Left hindlimb (tissue), 1 donor: ENCODE measurements around the gene FAM177B.

Source experiments
- DNase-seq: peaks from one replicate; pipeline ENCODE4 v3.0.0-alpha.2; 2018

Gene FAM177B

DNA sequence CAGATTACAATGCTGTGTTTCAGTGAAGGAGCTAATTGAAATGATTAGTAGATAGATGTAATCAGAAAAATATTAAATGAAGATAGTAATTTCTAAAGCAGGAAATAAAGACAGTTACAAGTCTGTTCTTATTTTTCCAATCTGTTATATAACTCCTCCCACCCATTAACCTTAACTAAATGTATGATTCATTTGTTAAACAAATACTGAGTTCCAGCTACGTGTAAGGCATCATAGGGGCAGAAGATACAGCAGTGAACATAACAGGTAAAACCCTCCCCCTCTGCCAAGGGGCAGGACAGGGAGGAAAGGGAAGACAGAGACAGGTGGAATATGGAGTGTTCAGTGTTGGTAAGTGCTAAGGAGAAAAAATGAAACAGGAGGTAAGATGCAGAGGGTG, at the start of gene FAM177B:
Gene FAM177B, plus strand, starts transcription at position 231 of the 400 bp plus-strand sequence. CDS start 9,344 bp downstream, outside the sequence.
- DNase-seq: no peak

DNA sequence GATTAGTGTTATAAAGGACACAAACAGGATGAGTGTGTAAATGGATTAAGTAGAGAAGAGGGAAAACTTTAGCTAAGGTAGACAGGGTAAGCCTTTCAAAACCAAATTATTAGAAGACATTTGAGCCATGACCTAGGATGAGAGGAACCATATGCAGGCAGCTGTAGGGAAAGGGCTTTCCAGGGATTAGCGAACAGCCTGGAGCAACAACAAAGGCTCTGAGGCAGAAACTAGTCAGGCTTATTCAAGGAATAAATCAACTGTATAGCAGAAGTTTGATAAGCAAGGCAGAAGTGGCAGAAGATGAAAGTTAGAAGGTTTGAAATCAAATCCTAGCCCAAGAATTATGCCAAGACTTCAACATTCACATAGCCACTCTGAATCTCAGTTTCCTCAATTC, 46.0 kb upstream of the FAM177B start:
- DNase-seq: no peak

DNA sequence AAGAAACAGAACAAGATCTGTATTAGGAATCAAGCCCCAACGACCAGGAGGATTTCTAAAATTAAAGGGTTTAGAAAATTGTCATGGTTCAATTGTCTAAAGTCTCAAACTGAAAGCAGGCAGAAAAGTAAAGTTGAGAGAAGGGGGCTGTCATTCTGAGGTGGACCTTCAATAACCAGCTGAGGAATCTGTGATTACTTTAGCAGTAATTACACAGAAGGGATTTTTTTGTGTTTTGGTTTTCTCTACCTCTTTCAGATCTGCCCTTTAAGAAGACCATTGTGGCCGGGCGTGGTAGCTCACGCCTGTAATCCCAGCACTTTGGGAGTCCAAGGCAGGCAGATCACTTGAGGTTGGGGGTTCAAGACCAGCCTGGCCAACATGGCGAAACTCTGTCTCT, 42.1 kb upstream of the FAM177B start:
- no peak for DNase-seq

DNA sequence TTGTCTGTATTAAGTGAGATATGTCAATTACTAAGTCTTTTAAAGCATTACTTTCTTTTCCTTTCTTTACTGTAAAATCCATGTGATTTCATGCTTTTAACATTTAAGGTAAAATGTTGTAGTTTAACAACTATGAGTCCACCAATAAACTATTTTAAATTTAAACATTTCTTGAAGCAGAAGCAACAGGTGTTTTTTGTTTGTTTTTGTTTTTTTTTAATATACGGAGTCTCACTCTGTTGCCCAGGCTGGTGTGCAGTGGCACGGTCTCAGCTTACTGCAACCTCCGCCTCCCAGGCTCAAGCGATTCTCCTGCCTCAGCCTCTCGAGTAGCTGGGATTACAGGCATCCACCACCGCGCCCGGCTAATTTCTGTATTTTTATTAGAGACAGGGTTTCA, 40.3 kb upstream of the FAM177B start:
- no peak for DNase-seq

DNA sequence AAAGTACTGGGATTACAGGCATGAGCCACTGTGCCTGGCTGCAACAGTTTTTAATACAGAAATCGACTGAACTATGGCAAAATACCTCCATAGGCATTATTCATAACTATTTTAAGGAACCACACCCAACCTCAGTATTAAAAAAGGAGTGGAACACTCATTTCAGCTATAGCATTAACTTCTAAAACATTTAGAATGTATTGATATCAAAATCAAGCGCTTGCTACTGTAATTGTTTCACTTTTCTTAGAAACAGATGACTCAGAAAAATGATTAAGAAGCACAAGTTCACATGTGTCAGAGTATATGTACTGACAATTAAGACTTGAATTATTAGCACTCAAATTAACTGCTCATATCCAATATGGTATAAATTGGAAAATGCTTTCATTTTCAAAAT, 39.8 kb upstream of the FAM177B start:
- no peak for DNase-seq

DNA sequence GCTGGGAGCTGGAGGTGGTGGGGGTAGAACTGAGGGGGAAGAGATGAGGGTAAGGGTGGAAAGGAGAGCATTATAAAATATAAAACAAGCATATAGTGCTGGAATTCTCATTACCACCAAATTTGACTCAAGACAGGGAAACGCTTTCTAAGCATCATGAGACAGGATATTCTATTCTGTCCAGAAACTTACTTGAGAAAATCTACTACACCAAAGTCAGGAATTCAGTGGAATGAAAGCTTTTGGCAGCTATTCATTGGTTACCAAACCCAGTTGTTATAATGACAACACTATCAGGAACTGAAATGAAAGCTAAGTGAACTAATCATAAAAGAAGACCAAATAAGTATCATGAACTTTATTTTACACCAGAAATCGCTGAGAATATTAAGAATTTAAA, 39.2 kb upstream of the FAM177B start:
- DNase-seq: no peak

DNA sequence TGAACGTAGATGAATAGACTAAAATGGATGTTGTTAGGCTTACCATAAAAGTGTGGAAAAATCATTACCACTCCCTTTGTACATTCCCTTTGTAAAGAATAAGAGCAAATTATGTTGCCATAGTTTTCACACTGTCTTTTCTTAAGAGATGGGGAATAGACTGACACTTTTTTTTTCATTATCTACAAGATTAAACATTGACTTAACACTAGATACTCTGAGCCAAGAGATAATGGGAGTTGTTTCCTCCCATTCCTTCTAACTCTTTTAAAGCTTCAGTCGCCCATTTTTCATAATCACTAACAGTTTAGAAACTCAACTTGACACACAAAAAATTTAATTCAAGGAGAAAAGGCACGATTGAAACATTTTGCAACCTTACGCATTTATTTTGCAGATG, 34.8 kb upstream of the FAM177B start:
- no peak for DNase-seq

DNA sequence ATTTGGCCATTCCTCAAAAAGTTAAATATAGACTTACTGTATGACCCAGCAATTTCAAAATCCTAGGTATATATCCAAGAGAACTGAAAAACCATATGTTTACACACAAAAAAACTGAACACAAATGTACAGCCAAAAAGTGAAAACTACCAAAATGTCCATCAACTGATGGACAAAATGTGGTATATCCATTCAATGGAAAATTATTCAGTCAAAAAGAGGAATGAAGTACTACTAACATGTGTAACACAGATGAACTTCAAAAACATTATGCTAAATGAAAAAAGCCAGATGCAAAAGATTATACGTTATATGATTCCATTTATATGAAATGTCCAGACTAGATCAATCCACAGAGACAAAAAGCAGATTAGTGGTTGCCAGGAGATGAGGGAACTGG, 32.7 kb upstream of the FAM177B start:
- no peak for DNase-seq

DNA sequence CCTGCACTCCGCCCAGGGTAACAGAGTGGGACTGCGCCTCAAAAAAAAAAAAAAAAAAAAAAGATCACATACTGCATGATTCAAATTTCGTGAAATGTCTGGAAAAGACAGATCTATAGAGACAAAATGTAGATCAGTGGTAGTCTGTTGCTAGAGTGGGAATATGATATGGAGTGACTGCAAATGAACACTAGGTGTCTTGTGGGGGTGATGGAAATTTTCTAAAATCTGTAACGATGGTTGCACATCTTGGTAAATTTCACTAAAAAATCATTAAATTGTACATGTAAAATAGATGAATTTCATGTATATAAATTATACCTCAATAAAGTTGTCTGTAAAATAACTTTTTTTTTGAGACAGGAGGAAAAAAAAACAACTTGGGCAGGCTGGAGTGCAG, 30.2 kb upstream of the FAM177B start:
- no peak for DNase-seq

DNA sequence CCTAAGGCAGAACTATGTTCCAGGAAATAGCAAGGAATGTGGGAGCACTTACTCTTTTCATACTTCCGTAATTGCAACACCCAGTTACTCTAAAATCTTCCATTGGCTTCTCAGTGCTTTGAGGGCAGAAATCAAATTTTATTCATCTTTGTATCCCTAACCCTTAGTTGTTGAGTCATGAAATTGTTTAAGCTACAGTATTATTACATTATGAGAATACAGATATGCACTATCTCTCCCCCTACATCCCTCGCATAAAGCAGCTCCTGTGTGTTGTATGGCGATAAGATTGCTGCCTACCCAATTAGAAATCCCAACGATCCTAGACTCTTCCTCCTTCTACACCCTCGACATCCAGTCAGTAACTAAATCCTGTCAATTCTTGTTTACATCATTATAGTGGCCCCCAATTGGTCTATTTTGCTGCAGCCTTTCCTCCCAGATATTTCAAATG, 27.3 kb upstream of the FAM177B start:
- no peak for DNase-seq

DNA sequence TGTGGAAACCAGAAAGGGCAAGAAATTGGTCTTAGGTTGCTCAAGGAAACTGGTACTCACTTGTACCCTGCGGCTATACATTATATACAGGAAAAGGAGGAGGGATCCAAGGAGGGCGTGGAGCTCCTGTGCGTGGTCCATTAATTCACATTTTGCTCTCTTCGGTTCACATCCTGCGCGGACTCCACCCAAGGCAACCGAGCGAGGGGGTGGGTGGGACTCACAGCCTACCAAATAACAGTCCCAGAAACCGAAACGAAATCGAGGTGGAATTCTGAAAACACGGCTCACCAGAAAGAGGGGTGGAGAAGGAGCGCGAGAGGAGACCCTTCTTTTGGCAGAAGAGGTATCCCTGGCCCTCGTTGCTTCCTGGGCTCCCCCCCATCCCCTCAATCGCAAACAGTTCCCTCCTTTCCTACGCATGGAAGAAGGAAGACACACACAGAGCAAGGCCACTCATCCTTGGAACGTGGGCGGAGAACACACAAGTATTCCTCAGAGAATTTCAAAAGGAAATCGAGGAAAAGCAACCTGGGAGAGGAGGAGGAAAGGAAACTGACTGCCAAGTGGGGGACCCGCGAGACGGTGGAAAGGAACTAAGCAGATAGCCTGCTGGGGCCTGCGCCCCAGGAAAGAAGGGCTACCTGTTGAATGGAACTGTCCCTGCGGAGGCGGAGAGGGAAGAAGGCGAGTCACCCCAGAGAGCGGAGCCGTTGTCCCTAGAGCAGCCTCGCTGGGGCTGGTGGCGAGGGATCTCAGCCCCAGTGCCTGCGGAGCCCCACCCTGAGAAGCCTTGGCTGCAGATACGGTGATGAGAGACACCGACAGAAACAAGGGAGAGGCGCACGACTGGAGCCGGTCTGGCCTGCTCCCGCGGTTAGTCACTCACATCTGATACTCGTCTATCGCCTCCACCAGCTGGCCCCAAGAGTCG, 25.4 kb upstream of the FAM177B start:
- DNase-seq: peak; percentile 72

DNA sequence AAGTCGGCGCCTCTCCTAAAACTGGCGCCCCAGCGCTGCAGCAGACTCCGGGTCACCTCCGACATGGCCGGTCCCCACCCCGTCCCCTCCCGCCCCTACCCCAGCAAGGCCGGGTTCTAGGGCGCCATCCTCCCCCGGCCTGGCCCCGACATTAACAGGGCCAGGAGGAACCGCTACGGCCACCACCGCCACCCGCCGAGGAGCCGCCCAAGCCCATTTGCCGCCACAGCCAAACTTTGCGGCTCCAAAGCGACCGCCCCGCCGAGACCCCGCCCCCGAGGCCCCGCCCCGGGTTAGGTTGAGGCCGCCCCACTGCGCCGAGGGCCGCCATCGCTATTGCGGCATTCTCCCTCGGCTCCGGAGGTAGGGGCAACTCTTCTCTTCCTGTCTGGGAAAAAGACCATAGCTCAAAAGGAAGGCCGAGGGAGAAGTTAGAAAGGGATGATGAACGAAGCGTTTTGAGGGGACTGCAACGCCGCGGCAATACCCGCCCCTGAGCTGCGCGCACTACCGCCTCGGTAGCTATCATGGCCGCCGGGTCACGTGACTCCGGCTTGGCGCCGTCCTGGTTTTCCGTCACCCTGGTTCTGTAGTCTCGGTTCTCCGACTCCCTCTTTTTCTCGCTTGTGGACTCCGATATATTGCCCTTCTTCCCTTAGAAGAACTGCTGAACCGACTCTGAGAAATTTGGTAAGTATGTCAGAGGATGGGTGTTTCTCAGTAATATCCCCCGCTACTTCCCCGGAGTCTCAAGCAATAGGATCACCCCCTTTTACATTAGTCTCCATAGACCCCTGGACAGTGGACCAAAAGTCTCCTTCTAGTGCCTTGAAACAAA, 24.5 kb upstream of the FAM177B start, which contains the start of the genes AIDA and BROX:
Gene AIDA, minus strand, starts transcription at position 239 of the 838 bp plus-strand sequence. Its CDS starts 174 bp downstream, at position 65.
Gene BROX, plus strand, starts transcription at position 312 of the 838 bp plus-strand sequence. CDS start 3,136 bp downstream, outside the sequence.
- peak; percentile 95 for DNase-seq

DNA sequence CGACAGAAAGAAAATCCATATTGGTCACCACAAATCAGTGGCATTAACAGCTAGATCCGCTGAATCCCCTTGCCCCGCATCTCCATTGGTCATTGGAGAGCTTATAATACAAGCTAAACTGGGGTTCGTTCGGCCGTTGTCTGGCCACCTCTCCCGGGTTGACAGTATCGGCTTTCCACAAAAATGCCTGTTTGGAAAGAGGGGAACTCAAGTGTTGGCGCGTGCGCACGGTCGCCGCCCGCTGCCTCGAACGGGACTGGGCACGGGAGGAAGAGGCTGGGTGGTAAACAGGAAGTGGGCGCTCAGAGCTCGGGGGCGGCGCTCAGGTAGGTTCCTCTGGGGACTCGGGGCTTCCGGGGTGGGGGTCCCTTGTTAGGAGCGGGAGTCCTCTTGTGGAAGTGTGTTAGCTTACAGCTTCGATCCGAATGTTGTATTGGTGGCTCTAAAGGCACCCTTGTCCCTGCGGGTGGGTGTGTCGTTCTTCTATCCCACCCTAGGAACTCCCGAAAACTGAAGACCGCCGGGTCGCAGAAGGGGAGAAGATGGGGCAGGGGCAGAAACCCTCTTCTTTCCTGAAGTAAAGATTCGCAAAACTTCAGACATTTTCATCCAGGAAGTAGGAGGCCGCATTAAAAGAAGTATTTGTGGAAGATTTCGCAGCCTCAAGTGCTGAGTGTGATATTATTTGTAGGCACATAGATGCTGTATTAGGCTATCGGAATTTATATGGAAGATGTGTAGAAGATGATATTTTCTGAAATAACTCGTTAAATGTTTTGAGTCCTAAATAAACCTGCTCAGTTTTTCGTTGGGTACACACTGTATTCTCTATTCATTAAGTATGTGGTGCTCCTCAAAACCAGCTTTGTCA, 23.7 kb upstream of the FAM177B start:
- peak; percentile 96 for DNase-seq

DNA sequence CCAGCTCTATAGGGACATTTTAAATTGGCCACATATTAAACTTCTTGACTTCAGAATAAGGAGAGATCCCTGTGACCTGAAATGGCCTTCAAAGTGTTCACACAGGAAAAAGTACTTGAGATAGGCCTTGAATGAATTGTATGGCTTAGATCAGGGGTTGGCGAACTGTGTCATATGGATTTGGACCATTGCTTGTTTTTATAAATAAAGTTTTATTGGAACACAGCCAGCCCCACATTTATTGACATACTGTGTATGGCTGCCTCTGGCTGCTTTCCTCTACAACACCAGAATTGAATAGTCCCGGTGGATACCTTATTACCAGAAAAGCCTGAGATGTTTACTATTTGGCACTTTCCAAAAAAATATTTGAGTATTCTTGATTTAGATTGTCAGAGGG, 20.6 kb upstream of the FAM177B start:
- DNase-seq: no peak

DNA sequence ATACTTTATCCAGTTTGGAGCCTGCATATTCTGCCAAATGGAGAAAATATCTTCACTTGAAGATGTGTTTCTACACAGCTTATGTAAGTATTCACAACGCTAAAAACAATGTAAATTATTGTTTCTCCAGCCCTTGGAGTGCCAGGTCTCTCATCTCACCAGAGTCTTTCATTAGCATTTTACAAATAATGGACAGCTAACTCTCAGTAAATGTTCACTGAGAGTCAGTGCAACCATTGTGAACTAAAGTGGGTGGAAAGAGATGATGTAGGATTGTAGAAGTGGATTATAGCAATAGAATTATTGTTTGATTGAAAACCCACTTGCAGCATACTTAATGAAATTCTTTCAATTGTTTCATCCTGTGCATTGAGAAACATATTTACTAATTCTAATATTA, 8.3 kb upstream of the FAM177B start:
- no peak for DNase-seq

DNA sequence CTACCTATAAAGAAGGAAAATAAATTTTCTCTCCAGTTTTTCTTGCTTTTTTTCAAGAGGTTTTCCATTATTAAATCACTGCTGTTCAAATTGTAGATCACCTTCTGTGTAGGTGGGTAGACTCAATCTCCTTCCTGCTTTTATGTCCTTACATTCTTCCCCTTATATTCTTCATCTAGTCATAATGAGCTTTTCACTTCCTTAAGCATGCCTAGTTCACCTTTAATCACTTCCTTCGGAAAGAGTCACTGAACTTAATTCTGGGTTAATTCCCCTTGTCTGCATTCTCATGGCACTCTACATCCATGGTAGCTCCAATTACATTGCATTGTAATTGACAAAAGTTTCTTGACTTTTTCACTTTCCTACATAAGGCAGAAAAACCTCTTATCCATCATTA, 6.1 kb upstream of the FAM177B start:
- no peak for DNase-seq

DNA sequence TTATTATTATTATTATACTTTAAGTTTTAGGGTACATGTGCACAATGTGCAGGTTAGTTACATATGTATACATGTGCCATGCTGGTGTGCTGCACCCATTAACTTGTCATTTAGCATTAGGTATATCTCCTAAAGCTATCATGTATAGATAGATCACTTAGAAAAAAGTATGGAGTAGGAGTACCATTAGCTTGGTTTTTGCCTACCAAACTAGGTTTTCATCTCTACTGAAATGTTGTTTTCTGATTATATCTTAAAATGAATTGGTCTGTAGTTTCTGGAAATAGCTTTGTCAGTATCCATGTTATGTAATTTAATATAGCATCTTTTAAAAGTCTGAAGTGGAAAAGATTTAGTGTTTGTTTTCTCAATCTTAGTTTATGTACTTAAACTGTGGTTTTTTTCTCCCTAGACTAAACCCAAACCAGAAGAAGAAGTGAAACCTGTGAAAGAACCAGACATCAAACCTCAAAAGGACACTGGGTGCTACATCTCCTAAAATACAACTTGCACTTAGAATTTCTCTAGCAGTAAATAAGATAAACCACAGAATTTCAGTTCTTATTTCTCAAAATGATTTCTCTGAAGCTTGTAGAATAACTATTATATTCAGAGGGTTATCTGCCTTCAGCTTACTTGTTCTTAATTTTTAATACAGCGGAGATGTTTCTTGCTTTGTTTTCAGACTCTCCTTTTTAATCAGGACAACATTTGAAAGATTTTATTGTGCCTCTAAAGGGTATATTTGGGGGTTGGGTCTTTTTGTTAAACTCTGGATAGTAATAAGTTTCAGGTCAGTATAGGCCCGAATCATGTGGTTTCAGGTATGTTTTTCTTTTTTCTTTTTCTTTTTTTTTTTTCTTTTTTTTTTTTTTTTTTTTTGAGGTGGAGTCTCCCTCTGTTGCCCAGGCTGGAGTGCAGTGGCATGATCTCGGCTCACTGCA, 4.5 kb upstream of the FAM177B start:
- DNase-seq: no peak

DNA sequence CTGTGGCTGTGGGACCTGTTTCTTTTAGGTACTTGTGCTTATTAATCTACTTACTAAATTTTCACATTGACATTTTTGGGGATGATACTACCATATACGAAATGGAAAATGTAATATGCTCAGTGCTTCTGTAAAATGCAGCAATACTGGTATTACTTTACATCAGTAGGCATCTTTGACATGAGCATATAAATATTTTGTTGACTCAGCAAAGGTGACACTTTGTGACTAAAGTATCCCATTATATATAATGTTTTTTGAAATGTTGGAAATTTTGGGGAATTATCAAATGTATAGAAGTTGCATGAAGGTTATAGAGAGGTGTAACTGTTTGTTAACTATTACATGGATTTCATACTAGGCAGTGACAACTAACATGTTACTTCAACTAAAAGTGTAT, 2.3 kb upstream of the FAM177B start:
- no peak for DNase-seq

DNA sequence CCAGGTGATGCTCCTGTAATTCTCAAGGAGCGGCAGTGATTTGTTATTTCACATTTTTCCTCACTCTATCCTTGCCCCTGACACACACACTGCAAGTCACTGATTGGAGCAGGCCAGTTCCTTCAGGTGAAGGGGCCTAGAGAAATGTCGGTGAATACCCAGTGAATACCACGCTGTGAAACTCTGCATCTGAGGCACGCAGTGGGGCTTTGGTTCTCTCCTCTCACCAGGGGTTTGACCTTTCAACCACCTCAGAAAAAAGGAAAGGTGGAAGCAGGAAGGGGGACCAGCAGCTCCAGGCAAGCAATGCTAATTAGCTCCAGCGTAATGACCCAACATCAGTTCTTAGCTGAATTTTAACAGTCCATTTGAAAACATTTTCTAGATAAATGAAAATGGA, 532 bp upstream of the FAM177B start:
- no peak for DNase-seq

DNA sequence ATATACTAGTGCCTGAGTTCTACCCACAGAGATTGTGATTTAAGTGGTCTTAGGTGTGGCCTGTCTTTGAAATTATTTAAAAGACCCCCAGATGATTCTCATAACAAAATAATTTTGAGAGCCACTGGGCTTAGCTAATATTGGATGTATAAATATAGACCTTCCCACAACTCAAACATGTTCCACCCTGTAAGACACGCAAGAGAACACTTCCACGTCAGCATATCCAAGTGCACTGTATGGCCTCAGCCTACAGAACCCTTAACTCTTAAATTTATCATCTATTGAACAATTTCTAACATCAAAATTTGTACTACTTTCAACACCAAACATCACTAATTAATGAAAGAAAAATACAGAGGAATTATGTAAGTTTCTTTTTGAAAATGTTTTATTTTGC, 2.5 kb downstream of the FAM177B start:
- DNase-seq: no peak

DNA sequence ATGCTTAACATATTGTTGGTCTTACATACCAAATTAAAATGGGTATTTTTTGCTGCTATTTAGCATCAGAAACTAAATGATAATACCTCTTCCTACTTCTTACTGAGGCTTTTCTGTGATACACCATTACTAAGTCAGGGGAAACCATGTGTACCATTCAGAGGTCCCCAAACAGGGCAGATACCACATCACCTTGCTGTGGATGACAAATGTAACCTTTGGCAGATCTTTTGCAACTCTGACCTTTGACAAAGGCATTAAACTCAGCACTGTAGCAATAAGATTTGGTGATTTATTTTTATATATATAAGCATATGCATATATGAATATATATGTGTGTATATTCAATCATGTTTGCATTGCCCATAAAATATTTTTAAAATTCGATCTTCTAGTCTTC, 2.9 kb downstream of the FAM177B start:
- DNase-seq: no peak
